Inflammatory macrophage treated with lipopolysaccharide for 4 hours (primary cell): Measurements from ENCODE around the gene CRYBB3.
"Not testable (repeated sequence)": the region's sequence is repeated elsewhere in the genome, so short reads cannot be mapped to it uniquely, and the experiment has no call there.

ENCODE experiments used
- DNase-seq: peaks from one replicate; pipeline ENCODE4 v3.0.0-alpha.2; 2020

The CRYBB3 gene

DNA sequence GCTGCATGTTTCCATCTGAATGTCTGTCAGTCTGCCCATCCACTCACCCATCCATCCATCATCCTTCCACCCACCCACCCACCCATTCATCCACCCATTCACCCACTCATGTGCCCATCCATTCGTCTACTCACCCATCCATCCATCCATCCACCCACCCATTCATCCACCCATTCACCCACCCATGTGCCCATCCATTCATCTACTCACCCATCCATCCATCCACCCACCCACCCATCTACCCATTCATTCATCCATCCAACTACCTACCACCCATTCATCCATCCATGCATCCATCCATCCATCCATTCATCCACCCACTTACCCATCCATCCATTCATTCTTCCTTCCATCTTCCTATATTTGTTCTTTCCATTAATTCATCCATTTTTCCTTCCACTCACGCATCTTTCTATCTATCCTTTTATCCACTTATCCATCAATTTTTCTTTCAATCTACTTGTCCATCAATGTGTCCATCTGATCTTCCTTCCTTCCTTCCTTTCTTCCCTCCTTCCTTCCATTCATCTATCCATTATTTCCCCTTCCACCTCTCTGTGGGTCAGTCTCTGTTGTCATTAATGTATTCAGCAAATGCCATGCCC is 8.0 kb downstream of the CRYBB3 start:
- no peak for DNase-seq

DNA sequence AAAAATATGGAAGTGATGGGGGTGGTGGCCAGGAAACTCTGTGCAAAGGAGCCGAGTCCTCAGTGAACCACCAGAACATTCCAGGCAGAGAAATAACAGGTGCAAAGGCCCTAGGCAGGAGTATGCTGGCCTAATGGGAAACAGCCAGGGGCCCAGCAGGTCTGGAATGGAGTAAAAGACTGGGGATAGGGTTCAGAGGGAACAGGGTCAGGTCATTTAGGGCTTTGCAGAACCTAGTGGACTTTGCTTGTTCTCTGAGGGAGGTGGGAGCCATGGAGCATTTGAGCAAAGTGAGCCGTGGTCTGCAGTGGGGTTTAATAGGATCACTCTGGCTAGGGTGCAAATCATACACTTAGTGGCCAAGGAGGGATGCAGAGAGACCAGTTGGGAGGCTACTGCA is 8.7 kb downstream of the CRYBB3 start:
- DNase-seq = no peak

GRCh38 chr22:25208743-25209505 is 9.3 kb downstream of the CRYBB3 start:
- no peak for DNase-seq

DNA sequence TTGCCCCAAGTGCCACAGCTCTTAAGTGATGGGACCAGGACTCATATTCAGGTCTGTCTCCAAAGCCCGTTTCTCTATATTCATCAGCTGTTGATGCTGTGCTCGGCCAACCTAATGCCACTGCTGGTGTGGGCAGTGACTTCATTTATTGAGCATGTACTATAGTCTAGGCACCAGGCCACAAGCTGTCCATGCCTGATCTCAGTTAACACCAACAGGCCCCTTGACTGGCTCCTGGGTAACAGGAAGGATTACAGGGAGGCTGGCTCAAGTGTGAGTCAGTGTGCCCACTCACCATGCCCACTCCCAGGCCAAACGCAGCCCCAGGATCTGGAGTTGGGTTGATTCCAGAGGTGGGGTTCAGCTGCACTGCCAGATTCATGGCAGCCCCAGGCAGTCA is 11.1 kb downstream of the CRYBB3 start:
- no peak for DNase-seq

GRCh38 chr22:25212337-25212736 is 12.7 kb downstream of the CRYBB3 start:
- DNase-seq = no peak

DNA sequence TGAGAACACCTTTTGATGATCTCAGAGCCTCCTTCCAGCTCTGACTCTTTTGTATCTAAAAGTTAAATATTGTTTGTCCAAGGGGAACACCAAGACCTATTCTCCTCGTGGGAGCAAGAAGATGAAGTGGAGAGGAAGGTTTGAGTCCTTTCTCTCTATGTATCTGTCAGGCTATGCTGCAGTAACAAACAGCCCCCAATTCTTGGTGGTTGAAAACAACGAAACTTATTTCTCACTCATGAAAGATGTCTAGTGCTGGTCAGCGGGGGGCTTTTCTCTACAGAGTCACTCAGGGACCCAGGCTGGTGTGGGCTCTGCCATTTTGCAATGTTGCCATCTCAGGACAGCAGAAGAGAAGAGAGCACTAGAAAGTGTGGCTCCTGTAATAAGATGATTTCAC is 13.6 kb downstream of the CRYBB3 start:
- no peak for DNase-seq

GRCh38 chr22:25216230-25216629 is 16.6 kb downstream of the CRYBB3 start:
- DNase-seq = no peak

- no peak for DNase-seq
These were observed 19.6 kb downstream of the CRYBB3 start, which contains the start of gene CRYBB2 for GRCh38 chr22:25219211-25219689. TSS of gene CRYBB2 (plus strand) at chr22:25219639. CDS start at chr22:25221430, 1,791 bp downstream.

GRCh38 chr22:25219948-25220442 is 20.3 kb downstream of the CRYBB3 start:
- no peak for DNase-seq

DNA sequence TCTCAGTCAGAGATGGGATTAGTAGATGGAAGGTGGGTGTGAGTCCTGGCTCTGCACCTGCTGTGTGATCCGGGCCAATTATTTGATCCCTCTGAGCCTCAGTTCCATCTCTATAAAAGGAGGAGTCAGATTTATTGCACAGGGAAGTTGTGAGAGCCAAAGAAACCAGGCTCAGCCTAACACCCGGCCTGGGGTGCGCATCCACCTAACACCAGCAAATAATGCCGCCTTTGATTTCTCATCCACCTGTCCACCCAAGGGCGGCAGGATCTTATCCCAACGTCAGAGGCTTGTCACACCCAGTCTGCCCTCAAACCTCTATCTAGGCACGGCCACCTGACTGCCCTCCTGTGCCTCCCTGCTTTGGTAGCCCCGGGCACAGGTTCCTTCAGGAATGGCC is 22.1 kb downstream of the CRYBB3 start:
- DNase-seq = no peak

GRCh38 chr22:25223269-25223850 is 23.7 kb downstream of the CRYBB3 start:
- no peak for DNase-seq

GRCh38 chr22:25228822-25229221 is 29.2 kb downstream of the CRYBB3 start:
- DNase-seq = no peak

GRCh38 chr22:25230760-25231159 is 31.1 kb downstream of the CRYBB3 start:
- not testable (repeated sequence) for DNase-seq

DNA sequence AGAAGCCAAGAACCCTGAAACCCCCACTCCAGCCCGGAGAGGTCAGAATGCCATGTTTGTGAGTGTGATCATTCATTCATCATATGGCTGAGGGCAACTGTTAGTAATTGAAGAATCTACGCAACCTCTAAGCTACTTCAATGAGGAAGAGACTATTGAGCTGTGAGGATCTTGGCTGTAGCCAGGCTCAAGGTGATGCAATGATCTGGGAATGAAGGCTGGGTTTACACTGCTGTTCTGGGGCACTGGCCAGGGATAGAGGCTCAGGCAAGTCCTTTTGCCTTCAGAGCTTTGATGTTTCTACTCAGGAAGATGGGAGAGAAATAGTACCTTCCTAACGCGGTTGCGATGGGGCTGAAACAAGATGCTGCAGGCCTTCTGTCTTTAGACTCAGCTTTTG is 32.6 kb downstream of the CRYBB3 start:
- DNase-seq = no peak

DNA sequence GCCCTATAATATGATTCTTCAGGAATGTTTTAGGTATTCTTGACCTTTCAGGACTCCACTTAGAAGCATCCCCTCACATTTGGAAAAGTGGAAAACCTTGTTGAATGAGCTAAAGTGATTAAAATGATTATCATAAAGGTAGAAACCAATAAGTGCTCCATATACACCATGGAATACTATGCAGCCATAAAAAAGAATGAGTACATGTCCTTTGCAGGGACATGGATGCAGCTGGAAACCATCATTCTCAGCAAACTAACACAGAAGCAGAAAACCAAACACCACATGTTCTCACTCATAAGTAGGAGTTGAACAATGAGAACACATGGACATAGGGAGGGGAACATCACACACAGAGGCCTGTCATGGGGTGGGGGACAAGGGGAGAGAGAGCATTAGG is 34.0 kb downstream of the CRYBB3 start:
- DNase-seq = not testable (repeated sequence)

DNA sequence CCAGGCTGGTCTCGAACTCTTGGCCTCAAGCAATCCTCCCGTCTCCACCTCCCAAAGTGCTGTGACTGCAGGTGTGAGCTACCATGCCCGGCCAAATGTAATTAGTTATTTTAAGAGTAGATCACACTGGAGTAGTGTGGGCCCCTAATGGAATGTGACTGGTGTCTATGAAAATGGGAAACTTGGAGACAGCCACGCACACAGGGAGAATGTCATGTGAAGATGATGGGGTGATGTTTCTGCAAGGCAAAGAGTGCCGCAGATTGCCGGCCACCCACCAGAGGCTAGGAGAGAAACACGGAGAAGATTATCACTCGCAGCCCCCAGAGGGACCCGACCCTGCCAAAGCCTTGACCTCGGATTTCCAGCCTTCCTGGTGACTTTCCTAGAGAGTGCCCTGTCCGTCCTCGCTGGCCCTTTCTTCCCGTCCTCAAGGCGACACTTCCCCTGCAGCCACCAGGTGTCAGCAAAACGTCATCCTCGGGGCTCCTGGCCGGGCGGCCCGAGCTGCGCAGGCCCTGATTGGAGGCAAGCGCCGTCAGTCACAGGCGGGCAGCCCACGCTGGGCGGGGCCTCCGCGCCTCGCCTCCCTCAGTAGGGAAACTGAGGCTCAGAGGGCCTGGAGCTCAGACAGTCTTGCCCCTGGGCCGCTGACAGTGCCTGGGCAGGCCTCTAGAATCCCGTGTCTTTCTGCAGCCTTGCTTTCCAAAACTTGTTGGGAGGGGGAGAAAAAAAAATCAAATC is 36.1 kb downstream of the CRYBB3 start:
- DNase-seq = peak; percentile 44

DNA sequence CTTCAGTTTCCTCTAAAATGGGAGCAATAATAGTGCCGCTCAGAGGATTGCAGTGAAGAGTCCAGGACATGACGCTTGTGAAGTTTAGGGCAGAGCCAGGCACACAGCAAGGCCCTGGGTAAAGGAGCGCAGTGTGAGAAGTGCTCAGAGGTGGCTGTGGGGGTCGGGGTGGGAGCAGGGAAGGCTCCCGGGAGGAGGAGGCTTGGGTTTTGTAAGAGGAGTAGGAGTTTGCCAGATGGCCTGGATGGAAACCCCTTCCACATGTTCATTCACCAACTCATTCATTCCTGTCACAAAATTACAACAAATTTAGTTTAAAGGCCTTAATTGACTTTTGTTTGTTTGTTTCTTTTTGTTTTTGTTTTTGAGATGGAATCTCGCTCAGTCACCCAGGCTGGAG is 36.8 kb downstream of the CRYBB3 start:
- DNase-seq = no peak

- no peak for DNase-seq
These were observed 37.8 kb downstream of the CRYBB3 start for GRCh38 chr22:25237503-25237902.

- DNase-seq = not testable (repeated sequence)
These were observed 38.4 kb downstream of the CRYBB3 start for GRCh38 chr22:25238058-25238457.

- DNase-seq = not testable (repeated sequence)
These were observed 55.5 kb downstream of the CRYBB3 start for GRCh38 chr22:25255169-25255568.
